ENCODE results near the gene LRRC52. TPM values are rescaled to one million over a fixed set of nuclear protein-coding genes. Genes with fewer than 3 reads are reported as not detected.

LRRC52 gene
- total RNA-seq, 1 donor from 2014 or later = 0.44 TPM

DNA sequence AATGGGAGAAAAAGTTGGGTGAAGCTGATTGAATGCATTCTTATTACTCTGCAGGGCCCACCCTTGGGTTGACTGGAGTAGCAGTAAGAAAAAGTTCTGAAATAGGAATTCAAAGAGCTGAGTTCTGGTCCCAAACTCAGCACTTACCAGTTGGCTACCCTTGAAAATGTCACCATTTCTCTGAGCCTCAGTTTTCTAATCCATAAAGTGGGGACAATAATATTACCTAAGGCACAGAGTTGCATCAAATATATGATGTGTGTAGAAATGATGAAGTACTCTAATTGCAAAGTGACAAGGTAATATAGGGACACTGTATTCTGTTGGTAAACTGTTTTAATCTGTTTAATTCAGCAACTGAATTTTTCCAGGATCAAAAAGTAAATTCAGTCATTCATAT, 1.2 kb downstream of the LRRC52 start:
- Histone ChIP-seq H3K9me3 (no peaks in the 10 kb centered on the region), H3K27me3 (ENCODE audit: low read depth) (no peaks in the 10 kb centered on the region), H3K4me1 (peaks cover 11% of the 10 kb centered on the region), H3K27ac (no peak overlapping the region), H3K4me3 (no peak overlapping the region), H3K36me3 (no peaks in the 10 kb centered on the region)
- no peak for DNase-seq
- no peak for ATAC-seq
- TF ChIP-seq CTCF (IDR thresholded peaks at IDR 0.05) = no peak
- intact Hi-C loops (cut with DNase I) = no loop called here

DNA sequence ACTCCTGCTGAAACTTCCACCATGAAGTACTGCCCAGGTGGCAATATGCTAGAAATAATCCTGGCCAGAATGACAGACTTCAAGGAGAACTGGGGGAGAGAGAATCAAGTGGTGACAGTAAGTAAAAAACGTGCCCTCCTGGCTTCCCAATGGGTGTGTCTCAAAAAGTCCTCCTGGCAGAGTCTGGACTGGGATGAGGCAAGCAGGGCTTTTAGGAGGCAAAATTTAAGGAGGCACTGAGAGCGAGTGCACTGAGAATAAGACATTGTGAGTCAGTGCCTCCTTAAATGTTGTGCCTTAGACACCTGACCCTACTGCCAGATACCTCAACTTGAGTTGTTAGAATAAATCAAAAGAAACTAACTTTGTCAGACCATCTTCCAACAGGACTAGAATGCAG, 2.2 kb downstream of the LRRC52 start:
- no peaks in the 10 kb centered on the region for H3K27me3 ChIP-seq (ENCODE audit: low read depth)
- no peak overlapping the region for H3K4me3 ChIP-seq
- no peak overlapping the region for H3K27ac ChIP-seq
- intact Hi-C loops (cut with DNase I) = no loop called here
- DNase-seq = no peak
- no peaks in the 10 kb centered on the region for H3K9me3 ChIP-seq
- no peaks in the 10 kb centered on the region for H3K36me3 ChIP-seq
- no peak for ATAC-seq
- H3K4me1 ChIP-seq = peaks cover 11% of the 10 kb centered on the region
- no peak for TF ChIP-seq CTCF (IDR thresholded peaks at IDR 0.05)

DNA sequence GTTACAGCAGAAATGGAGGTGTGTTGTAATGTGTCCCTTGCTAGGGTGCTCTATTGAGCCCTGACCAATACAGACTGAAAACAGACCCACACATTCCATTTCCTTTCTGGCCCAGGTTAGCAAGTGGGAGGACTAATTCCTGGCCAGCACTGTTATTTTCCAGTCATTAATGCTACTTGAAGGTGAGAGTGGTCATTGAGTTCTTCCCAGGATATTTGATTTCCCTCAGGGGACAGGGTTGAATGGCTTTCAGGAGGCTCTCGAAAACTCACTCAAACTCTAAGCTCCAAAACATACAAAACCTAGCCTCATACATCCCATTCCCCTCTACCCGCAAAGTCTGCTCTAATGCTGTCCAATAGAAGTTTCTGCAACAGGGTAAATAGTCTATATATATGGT, 6.2 kb downstream of the LRRC52 start:
- H3K4me3 ChIP-seq = no peak overlapping the region
- no peaks in the 10 kb centered on the region for H3K27me3 ChIP-seq (ENCODE audit: low read depth)
- no peak for TF ChIP-seq CTCF (IDR thresholded peaks at IDR 0.05)
- H3K36me3 ChIP-seq = no peaks in the 10 kb centered on the region
- DNase-seq (no peak), ATAC-seq (peak; percentile 93 to 96)
- H3K9me3 ChIP-seq = no peaks in the 10 kb centered on the region
- intact Hi-C loops (cut with DNase I) = no loop called here
- H3K4me1 ChIP-seq = peaks cover 4% of the 10 kb centered on the region
- no peak overlapping the region for H3K27ac ChIP-seq

DNA sequence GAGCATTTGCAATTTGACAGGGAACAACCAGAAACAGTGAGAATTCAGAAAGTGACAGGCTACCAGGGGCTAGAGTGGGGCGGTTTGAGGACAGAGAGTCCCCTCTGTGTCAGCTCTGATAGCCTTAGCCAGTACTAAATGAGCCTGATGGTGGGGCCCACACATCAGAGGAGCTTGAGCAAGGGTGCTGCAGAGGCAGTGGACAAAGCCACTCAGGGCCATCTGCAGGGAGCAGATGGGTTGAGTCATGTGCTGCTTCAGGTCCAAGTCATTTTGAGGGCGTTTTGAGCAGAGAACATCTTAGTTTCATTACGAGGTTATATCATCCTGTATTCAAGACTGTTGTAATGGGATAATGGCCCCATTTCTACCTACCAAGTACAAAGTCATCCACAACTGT, 7.7 kb downstream of the LRRC52 start:
- ATAC-seq = no peak
- Histone ChIP-seq H3K4me3 (no peak overlapping the region), H3K4me1 (peaks cover 4% of the 10 kb centered on the region), H3K27ac (no peak overlapping the region), H3K9me3 (no peaks in the 10 kb centered on the region), H3K27me3 (ENCODE audit: low read depth) (no peaks in the 10 kb centered on the region), H3K36me3 (no peaks in the 10 kb centered on the region)
- TF ChIP-seq CTCF (IDR thresholded peaks at IDR 0.05) = no peak
- intact Hi-C loops (cut with DNase I) = no loop called here
- DNase-seq = no peak

- Histone ChIP-seq H3K36me3 (no peaks in the 10 kb centered on the region), H3K27me3 (ENCODE audit: low read depth) (peaks cover 6% of the 10 kb centered on the region), H3K9me3 (no peaks in the 10 kb centered on the region), H3K4me1 (no peaks in the 10 kb centered on the region), H3K4me3 (no peak overlapping the region), H3K27ac (no peak overlapping the region)
- no peak for TF ChIP-seq CTCF (IDR thresholded peaks at IDR 0.05)
- intact Hi-C loops (cut with DNase I) = no loop called here
- DNase-seq = no peak
- ATAC-seq = no peak
These were observed 17.3 kb downstream of the LRRC52 start for GRCh38 chr1:165560883-165561656.

Data from lower lobe of right lung (tissue), 2 donors.